Measurements from ENCODE around the gene GPN3.
"Not testable (repeated sequence)": the region's sequence is repeated elsewhere in the genome, so short reads cannot be mapped to it uniquely, and the experiment has no call there.

Gene GPN3

DNA sequence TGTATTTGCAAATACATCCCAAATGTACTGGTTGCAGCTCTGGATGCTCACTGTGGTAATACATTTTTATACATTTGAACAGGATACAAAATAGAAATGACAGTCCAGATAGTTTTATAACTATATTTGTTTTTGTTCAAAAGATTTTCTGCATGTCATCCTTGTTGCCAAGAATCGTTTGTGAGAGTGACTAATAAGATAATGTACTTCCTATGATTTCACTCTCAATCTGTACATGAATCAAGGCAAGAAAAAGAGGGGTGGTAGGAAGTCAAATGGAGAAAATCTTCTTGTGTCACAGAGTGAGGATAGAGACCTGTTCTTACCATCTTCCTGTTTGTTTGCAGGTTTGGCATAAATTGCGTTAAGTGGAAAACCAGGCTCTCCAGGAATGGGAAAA lies 31.8 kb downstream of the GPN3 start:
- DNase-seq: no peak

DNA sequence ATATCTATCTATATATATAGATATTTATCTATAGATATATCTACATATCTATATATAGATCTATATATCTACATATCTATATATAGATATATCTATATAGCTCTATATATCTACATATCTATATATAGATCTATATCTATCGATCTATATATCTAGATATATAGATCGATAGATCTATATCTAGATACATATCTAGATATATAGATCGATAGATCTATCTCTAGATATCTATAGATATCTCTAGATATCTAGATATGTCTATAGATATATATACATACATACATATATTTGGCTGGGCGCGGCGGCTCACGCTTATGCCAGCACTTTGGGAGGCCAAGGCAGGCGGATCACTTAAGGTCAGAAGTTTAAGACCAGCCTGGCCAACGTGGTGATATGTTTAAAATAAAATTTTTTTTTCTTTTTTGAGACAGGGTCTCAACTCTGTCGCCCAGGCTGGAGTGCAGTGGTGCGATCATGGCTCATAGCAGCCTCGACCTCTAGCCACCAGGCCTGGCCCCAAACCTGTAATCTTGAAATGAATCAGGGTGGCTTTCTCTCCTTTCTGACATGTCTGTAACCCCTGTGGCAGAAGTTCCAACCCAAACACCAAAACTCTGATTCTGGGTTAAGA lies 36.0 kb downstream of the GPN3 start:
- no peak for DNase-seq

DNA sequence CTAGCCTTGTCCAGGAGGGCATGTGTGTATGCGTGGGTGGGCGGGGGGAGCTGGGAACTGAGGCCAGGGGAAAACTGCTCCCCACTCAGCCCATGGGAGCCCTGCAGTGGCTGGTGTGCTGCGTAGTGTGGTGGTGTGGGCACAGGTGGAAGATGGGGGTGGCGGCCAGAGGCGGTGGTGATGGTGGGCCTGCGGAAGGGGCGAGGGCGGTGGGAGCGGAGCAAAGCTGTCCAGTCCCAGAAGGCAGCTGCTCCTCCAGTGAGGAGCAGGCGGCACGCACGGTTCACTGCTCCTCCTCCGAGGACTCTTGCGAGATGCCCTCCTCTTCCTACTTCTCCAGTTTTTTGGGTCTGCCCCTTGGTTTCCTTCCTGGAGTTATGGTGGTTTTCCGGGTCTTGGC lies 38.4 kb downstream of the GPN3 start:
- DNase-seq: not testable (repeated sequence)

DNA sequence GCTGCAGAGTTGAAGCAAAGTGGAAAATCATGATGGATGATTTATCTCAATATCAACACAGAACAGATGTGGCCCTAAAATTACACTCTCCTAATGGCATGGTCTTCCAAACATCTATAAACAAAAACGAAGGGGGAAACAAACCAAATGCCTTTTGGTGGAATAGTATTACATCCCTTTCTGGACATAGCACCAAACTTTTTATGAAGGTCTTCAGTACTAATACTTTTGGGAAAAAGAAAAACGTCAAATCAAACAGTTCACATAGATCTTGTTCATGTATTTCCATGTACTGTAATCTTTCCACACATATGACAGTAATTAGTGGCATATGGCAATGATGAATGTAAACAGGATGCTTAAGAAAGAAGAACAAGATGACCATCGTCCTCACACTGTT lies 41.7 kb downstream of the GPN3 start:
- no peak for DNase-seq

DNA sequence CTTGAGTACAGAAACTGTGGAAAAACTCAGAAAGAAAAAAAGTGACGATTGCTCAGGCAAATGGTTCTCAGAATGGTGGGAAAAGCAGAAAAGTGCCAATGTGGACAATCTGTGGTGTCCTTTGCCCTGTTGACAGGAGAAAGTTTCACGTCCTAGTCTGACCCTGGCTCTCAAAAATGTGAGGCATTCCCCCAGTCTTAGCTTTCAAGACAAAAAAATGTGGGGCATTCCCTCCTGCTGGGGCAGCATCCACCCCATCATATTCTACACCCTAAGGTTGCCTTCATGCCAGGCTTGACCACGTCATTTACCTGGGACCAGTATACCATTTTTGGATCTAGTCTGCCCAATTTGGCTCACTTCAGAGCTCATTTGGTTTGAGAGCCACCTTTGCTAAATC lies 43.8 kb downstream of the GPN3 start:
- no peak for DNase-seq

DNA sequence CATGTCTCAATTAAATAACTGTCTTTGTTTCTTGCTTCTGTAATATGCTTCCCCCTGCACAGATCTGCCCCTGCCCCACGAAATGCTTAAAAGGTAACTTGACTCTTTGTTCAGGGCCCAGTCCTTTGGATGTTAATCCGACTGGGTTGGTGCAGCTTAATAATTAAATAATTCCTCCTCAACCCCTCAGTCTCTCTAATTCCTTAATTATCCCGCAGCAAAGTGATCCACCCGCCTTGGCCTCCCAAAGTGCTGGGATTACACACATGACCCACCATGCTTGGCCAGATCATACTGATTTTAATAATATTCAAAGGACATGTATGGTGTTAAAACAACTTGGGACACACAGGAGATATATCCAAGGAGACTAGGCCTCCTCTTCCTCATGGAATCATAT lies 46.4 kb downstream of the GPN3 start:
- DNase-seq: no peak

DNA sequence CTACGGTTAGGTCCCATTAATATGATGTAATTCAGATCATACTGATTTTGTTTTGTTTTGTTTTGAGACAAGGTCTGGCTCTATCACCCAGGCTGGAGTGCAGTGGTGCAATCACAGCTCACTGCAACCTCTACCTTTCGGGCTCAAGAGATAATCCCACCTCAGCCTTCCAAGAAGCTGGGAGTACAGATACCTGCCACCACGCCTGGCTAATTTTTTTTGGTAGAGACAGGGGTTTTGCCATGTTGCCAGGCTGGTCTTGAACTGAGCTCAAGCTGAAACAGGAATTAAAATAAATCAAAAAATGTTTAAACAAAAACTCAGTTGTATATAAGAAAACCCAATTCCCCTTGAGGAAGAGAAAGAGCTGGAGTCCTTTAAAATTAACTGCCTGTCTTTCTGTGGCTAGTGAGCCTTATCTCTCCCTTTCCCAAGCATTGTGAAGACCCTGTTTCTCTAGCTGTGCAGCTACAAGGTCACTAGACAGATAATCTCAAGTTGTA lies 46.8 kb downstream of the GPN3 start:
- DNase-seq: no peak

DNA sequence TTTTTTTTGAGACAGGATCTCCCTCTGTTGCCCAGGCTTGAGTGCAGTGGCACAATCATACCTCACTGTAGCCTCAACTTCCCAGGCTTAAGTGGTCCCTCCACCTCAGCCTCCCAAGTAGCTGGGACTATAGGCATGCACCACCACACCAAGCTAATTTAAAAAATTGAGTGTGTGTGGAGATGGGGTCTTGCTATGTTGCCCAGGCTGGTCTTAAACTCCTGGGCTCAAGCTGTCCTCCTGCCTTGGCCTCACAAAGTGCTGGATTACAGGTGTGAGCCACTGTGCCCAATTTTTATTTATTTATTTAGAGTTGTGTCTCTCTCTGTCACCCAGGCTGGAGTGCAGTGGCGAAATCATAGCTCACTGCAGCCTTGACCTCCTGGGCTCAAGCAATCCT lies 47.4 kb downstream of the GPN3 start:
- not testable (repeated sequence) for DNase-seq

DNA sequence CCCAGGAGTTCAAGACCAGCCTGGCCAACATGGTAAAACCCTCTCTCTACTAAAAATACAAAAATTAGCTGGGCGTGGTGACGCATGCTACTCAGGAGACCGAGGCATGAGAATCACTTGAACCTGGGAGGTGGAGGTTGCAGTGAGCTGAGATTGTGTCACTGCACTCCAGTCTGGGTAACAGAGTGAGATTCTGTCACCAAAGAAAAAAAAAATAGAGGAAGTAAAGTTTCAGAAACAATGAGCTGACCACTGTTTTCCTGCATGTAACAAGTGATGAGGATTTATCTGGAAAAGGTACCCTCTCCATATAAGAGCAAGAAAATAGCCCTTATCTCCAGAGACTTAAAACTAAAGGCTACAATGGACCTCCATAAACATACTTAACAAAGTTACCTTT lies 50.9 kb downstream of the GPN3 start:
- DNase-seq: not testable (repeated sequence)

DNA sequence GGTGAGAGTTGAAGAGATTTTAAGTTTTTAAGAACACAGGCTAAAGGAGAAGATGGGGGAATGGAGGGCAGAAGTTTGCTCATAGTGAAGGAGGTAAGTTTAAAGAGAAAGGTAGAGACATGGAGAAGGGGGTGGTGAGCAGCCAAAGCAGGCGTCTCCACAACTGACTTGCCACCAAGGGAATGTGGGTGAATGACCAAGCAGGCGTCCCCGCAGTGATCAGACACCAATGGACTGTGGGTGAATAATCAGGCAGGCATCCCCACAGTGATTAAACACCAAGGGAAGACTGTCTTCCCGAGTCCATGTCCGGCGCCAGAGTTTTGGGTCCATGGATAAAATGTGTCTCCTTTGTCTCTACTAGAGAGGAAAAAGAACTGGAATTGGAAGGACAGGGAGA lies 58.0 kb downstream of the GPN3 start:
- DNase-seq: not testable (repeated sequence)

DNA sequence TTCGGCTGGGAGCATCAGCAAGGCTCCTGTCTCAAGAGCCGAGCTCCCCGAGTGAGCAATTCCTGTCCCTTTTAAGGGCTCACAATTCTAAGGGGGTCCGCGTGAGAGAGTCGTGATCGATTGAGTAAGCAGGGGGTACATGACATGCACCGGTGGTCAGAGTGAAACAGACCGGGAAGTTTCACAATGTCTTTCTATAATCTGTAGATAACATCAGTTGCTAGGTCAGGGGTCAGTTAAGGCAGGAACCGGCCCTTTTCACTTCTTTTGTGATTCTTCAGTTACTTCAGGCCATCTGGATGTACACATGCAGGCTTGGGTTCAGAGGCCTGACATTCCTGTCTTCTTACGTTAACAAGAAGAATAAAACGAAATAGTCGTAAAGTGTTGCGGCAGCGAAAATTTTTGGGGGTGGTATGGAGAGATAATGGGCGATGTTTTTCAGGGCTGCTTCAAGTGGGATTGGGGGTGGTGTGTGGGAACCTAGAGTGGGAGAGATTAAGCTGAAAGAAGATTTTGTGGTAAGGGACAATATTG lies 62.9 kb downstream of the GPN3 start:
- not testable (repeated sequence) for DNase-seq

DNA sequence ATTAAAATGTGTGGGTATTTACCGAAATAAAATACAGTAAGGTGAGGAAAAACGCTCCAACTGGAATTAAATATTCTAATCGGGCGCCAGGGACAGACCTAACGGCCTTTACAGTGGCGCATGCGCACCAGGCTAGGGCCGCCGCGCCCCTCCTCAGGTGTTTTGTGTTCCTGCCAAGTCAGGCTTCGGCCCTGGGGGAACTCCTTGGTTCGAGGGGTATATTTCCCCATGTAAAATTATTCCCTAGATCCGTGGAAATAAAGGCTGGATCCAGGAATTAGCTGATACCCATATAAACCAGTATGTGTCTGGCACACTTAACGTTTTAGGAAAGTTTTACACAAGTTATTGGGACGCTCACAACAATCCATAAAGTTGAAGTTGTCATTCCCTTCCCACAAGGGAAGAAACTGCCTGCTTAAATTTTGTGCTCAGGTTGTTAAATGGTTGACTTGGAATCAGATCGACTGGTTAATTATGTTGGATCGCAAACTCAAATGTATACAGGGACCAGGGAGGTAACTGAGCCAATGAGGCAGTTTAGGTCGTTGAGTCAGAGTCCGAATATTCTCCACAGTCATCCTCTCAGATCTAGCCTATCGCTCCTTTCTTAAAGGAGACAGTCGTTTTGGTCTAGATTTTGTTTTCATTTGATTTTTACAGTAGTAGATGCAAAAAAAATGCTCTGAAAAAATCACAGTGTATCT lies 63.9 kb downstream of the GPN3 start:
- peak; percentile 75 for DNase-seq

DNA sequence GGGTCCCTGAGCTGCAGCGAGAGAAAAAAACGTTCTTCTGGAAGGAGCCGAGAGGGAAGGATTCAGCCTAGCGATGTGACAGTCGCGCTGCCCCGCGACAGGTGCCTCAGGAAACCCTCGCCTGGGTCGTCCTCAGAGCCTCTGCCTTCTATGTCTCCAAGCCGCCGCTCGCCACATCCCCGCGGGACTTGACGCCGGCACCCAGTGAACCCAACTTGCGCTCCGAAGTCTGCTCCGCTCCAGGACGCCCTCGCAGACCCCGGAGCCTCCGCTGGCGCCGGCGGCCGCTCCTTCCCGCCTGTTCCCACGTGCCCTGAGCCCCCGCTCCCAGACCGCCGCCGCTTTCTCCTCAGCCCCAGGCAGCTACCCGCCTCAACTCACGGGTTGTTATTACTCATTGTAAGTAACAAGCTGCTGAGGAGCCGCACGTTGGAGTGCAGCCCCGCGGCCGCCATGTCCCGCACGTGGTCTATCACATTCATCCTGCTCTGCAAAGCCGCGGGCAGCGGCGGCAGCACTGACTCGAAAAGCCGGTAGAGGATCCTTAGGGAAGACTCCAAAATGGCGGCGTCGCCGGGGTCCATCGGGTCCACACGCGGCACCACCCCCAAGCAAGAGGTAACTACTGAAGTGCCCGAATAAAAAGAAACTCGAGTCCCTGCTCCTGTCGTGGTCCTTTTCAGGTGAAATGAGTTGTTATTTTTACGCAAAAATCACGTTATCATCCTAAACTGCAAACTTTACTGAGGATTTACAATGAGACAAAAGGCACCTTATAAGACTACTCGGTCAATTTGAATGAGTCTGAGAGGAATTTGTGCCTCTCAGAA lies 64.7 kb downstream of the GPN3 start, which contains the start of gene ANAPC7:
TSS of gene ANAPC7 (minus strand) at position 563 of the 830 bp plus-strand sequence. CDS start at position 482, 81 bp downstream.
- DNase-seq: peak; percentile 86
